ENCODE data around the gene TP53RK.

DNA sequence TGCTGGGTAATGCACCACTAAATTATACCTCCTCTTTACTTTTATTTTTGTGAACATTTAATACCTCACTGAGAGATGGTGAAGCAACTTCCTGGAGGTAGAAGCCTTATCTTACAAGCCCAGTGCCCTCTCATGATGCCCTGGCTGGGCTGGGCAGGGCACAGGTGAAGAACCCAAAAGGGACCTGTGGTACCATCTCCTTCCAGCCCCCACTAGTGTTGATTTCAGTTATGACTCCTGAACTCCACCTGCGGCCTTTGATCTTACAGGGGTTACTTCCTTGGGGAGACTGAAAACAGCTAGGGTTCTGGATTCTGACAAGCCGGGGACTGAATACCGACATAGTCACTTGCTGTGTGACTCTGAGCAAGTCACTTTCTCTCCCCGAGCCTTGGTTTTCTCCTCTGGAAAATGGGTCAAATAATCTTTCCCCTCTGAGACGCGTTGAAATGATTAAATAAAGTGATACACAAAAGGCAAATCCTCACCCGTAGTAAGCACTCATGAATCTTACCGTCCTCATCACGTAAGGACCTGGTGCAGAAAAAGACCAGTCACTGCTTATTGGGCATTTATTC, 39.2 kb downstream of the TP53RK start:
- TF ChIP-seq, protein P1, sequence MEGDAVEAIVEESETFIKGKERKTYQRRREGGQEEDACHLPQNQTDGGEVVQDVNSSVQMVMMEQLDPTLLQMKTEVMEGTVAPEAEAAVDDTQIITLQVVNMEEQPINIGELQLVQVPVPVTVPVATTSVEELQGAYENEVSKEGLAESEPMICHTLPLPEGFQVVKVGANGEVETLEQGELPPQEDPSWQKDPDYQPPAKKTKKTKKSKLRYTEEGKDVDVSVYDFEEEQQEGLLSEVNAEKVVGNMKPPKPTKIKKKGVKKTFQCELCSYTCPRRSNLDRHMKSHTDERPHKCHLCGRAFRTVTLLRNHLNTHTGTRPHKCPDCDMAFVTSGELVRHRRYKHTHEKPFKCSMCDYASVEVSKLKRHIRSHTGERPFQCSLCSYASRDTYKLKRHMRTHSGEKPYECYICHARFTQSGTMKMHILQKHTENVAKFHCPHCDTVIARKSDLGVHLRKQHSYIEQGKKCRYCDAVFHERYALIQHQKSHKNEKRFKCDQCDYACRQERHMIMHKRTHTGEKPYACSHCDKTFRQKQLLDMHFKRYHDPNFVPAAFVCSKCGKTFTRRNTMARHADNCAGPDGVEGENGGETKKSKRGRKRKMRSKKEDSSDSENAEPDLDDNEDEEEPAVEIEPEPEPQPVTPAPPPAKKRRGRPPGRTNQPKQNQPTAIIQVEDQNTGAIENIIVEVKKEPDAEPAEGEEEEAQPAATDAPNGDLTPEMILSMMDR (conservative IDR thresholded peaks at IDR 0.05; ENCODE audit: low read length): no peak
- no peak for TF ChIP-seq EZH2phosphoT487 (IDR thresholded peaks at IDR 0.05; ENCODE audit: borderline replicate concordance)
